HG03025 (cell line): ENCODE measurements around the gene ARHGAP27.
"Not testable (repeated sequence)": the region's sequence is repeated elsewhere in the genome, so short reads cannot be mapped to it uniquely, and the experiment has no call there.

Source experiments
- ATAC-seq: cut with Tn5 transposase; IDR thresholded peaks from one replicate; pipeline ENCODE4 v1.9.1; 2021; ENCODE audit warnings: mild to moderate bottlenecking, moderate library complexity; ENCODE audit not compliant: unreplicated experiment, low FRiP score

The ARHGAP27 gene

DNA sequence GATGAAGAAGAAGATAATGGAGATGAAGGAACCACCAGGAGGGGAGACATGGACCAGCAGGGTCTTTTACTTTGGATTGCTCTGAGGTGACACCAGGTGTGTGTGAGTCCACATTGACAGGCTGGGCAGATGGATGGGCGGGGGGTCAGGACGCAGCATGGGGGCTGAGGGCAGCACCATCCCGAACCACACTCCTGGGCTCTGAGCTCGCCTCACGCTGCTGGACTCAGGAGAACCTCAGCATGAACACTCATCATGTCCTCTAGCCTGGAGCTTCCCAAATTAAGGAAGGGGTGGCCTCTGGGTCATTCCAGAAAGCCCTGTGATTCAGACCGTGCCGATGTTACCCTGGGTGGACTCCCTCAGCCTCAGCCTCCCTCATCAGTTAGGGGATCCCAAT lies 65.5 kb downstream of the ARHGAP27 start:
- no peak for ATAC-seq

DNA sequence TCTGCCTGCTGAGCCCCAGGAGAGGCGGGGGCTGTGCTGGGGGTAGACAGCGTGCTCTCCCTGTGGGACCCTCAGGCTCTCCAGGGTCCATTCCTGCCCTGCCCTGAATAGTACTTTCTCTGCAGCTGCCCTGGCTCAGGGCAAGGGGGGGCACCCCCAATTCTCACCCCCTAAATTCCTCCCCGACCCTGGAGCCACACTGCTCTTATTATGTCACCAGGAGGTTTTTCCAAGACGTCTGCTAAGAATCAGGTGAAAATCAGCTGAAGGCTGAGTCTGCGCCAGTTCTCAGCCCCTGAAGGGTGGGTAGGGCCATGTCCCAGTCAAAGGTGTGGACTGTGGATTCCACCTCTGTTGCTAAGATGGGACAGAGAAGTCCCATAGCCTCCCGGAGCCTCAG lies 66.0 kb downstream of the ARHGAP27 start:
- no peak for ATAC-seq

DNA sequence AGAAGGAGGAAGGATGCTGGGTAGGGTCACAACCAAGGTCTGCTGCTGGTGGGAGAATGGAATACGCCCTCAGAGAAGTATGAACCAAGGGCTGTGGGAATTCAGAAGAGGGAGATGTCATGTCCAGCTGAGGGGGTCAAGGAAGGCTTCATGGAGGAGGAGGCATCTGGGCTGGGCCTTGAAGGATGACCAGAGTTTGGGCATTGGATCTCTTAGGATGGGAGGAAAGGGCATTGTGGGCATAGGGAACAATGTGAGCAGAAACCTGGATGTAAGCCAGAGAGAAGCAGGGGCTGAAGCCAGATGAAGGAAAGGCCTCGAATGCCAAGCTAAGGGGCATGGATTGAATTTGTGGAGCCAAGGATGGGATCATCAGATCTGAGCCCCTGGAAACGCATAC lies 66.6 kb downstream of the ARHGAP27 start:
- ATAC-seq, result no peak

DNA sequence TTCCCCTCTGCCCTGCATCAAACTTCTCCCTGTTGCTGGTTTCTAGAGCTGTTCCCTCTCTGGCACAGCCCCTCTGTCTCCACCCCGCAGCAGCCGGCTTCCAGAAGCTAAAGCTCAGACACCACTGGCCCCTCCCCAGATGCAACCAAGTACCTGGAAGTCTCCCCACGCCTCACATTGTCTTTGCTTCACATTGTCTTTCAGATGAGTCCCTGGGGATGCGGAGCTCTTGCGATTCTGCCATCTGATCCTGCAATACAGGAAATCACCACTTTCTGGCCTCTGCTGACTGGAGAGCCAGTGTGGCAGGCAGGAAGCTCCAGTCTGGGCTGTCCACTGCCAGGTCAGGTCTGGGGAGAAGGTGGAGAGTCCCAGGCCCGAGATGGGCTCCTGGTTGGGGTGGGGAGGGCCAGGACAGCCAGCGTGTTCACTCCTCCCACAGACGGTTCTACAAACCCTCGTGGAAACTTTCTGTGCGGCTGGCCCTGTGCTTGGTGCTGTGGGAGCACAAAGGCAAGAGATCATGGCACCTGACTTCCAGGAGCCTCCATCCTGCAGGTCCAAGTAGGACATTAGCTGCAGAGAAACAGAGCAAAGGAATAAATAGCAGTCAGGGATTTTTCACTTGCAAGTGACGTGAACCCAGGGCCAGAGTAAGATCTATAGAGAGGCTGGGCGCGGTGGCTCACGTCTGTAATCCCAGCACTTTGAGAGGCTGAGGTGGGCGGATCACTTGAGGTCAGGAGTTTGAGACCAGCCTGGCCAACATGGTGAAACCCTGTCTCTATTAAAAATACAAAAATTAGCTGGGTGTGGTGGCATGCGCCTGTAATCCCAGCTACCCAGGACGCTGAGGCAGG lies 67.9 kb downstream of the ARHGAP27 start:
- ATAC-seq, result no peak

GRCh38 chr17:45363498-45363897 lies 69.2 kb downstream of the ARHGAP27 start:
- ATAC-seq, result no peak

- ATAC-seq, result no peak
Observed at GRCh38 chr17:45361976-45362375, 70.7 kb downstream of the ARHGAP27 start.

GRCh38 chr17:45361451-45361850 lies 71.2 kb downstream of the ARHGAP27 start:
- no peak for ATAC-seq

DNA sequence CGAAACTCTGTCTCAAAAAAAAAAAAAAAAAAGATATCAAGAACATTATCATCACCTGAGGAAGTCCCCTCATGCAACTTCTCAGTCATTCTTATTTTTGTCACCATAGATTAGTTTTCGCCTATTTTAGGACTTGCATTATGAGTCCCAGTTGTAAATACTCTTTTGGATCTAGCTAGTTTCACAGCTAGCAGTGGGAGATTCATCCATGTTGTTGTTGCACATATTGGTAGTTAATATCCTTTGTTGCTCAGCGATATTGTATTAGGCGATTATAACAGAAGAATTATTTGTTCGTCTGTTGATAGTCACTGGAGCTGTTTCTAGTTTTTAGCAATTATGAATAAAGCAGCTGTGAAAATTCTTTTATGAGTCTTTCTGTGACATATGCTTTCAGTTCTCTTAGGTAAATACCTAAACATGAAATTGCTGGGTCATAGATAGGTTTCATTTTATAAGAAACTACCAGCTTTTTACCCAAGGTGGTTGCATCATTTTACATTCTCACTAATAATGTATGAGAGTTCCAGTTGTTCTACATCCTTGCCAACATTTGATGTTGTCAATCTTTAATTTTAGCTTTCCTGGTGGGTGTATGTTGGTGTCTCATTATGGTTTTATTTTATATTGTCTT lies 75.2 kb downstream of the ARHGAP27 start:
- no peak for ATAC-seq

- no peak for ATAC-seq
Observed at GRCh38 chr17:45355087-45355486, 77.6 kb downstream of the ARHGAP27 start.

DNA sequence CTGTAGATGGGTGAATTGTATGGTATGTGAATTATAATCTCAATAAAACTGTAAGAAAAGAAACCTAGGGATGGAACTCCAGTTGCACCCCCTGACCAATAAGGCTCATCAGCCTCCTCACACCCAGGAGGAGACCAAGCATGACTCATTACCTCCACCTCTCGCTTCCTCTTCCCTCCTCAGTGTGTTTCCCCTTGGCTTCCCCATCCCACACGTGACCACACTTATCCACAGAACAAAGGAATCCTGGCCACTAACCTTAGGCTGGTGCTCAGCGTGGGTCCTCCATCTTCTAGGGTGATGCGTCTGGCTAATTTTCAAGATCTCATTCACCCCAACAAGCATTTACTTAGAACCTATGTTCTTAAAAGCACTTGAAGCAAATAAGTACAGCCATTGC lies 79.6 kb downstream of the ARHGAP27 start:
- no peak for ATAC-seq

DNA sequence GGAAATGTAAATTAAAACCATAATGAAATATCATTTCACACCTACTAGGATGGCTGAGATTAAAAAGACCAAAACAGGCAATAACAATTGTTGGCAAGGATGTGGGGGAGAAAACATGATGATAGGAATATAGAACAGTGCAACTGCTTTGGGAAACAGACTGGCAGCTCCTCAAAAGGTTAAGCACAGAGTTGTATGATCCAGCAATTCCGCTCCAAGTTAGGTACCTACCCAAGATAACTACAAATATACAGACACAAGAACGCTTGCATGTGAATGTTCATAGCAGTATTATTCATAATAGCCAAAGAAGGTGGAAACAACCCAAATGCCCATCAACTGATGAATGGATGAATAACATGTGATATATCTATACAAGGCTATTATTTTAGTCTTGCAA lies 80.8 kb downstream of the ARHGAP27 start:
- ATAC-seq, result no peak

DNA sequence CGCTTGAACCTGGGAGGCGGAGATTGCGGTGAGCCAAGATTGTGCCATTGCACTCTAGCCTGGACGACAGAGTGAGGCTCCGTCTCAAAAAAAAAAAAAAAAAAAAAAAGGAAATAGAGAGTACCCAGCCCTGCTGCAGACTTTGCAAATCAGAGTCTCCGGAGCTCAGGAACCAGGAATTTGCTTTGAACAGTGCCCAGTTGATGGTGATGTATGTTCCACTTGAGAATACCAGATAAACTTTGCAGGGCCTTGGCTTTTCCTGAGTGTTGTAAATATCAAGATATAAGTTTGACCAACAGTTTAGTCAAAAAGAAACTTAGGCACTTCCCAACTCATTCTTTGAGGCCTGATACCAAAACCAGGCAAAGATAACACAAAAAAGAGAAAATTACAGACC lies 85.2 kb downstream of the ARHGAP27 start:
- no peak for ATAC-seq

- no peak for ATAC-seq
Observed at GRCh38 chr17:45346216-45347015, 86.3 kb downstream of the ARHGAP27 start.

GRCh38 chr17:45345554-45346215 lies 87.0 kb downstream of the ARHGAP27 start:
- no peak for ATAC-seq

GRCh38 chr17:45345246-45345553 lies 87.5 kb downstream of the ARHGAP27 start:
- ATAC-seq, result no peak

- not testable (repeated sequence) for ATAC-seq
Observed at GRCh38 chr17:45343967-45344664, 88.6 kb downstream of the ARHGAP27 start.
